IPS DF 4.7 (cell line): ENCODE results near the gene SLC25A4.
"Not testable (repeated sequence)": the region's sequence is repeated elsewhere in the genome, so short reads cannot be mapped to it uniquely, and the experiment has no call there.

Experiments used
- DNase-seq: peaks from one replicate; pipeline ENCODE4 v3.0.0-alpha.2; 2013; ENCODE audit warnings: low spot score; ENCODE audit errors: extremely low read depth

Gene SLC25A4

DNA sequence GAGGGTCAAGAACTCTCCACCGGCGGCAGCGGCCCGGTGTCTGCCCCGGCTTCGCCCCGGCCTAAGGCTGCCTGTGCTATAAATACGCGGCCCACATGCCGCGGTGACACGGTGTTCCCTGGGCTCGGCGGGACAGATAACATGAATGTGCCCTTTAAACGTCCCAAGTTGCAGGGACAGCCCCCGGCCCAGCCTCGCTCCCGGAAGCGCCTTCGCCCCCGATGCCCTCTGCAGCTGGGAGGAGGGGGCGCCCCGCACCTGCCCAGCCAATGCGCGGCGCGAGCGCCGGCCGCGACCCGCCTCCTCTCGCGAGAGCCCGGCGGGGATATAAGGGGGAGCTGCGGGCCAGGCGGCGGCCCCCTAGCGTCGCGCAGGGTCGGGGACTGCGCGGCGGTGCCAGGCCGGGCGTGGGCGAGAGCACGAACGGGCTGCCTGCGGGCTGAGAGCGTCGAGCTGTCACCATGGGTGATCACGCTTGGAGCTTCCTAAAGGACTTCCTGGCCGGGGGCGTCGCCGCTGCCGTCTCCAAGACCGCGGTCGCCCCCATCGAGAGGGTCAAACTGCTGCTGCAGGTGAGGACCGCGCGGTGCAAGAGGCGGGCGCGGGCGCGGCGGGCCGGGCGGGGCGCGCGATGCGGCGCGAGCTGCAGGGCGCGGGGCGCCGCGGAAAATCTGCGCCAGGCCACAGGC, at the start of gene SLC25A4:
SLC25A4 (plus strand) TSS at position 355 of the 689 bp plus-strand sequence; CDS start at position 462, 107 bp downstream.
- DNase-seq = no peak

DNA sequence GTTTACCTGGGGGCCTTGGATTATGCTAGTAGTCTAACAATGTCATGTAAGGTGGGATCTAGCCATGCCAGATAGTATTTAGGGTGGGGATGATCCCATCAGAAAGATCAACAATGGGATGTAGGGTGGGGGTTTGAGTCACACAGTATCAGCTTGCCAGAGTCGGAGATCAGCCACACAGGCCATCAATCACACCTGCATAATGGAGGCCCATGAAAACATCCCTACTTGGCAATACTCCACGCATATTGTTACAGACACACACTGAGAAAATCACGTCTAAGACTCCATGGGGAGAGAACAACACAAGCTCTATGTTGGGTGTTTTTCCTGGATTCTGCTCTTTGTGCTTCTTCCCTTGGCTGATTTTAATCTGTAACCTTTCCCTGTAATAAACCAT, 49.5 kb upstream of the SLC25A4 start:
- no peak for DNase-seq

DNA sequence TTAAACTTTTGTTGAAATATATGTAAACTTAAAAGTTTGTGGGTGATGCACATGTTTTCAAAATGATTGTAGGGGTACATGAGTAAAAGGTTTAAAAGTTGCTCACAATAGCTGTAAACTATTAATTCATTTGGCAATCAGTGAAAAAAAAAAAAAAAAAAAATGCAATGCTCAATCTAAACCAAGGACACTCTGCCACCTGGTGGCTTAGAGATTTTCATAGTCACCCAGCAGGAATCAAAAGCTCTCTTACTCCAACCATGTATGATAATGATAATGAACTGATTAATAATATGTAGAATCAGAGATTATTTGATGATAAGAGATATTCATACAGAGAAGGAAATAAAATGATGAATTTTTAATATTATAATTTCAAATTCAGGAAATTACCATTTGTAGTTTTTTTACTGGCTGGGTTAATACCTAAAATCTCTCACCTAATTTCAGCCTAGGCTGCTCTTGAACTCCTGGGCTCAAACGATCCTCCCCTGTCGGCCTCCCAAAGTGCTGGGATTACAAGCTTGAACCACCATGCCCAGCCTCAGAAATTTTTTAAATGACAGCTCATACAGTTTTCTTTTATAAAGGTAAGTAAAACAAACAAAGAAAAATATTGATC, 46.9 kb upstream of the SLC25A4 start:
- DNase-seq = no peak

DNA sequence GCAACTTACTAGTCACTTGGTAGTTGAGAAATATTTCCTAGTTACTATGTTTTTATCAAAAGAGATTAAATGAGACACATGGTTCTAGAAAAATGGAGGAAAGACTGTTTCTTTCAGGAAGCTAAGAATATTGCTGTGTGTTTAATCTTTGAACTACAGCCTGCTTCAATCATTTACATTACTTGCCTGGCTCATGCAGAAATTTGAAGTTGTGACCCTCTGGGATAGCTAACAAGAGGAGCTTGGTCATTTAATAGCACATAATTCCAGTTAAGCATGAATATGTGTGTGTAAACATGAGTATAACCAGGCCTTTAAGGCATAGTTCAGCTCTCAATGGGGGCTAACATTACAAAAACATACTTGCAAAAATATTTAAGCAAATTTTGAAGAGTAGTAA, 44.6 kb upstream of the SLC25A4 start:
- no peak for DNase-seq

DNA sequence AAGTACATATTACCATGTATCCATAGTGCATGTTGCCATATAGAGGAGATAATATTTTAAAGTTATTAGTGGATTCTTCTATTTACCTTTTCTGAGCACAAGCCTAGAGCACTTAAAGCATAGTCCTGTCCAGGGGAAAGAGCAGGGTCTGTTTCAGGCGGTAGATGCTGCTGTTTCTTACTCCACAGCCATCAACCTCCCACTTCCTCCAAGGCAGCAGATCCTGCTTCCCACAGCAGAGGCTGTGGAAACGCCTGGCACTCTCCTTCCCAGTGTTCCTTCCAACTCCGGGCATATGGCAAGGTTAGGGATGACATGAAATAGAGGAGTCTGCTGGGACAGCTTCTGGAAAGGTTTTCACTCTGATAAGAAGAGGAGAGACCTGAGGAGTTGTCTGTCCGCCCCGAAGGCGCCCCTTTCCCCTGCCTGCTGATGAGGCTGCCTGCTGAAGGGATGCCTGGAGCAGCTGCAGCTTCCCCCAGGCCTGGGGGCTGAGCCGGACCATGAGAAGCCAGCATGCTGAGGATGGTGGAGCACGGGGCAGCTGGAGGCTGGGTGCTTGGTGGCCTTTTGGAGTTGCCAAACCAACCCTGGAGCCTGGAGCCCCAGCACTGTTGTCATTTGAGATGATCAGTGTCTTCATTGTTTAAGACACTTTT, 43.9 kb upstream of the SLC25A4 start:
- DNase-seq = no peak

DNA sequence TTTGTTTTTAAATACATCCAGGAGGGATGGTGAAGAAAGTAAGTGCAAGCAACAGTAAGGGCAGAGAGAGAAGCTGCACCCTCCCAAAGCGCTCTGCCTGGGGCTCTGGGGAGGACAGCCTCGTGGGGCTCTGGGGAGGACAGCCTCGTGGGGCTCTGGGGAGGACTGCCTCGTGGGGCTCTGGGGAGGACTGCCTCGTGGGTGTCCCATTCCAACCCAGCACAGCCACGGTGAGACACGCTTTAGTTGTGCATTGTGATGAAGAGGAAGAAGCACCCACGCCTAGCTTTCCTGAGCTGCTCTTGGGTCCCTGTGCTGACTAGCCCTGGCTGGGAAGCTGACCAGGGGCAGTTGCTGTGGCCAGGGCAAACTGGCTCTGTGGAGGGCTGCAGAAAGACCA, 43.1 kb upstream of the SLC25A4 start:
- DNase-seq = no peak

DNA sequence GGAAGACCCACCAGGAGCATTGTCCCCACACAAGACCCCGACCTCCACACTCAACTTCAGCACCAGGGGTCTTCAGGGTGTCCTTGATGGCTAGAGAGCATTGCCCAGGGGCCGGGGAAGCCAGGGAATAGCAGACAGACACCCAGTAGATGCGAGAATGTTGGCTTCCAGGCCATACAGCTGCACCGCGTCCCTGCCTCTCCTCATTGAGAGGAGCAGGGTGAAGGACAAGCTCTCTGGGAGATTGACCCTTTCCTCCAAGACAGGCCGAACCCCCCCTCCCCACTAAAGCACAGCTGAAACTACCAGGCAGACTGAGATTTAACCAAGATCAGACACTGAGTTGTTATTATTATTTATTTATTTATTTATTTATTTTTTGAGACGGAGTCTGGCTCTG, 42.6 kb upstream of the SLC25A4 start:
- DNase-seq = no peak

DNA sequence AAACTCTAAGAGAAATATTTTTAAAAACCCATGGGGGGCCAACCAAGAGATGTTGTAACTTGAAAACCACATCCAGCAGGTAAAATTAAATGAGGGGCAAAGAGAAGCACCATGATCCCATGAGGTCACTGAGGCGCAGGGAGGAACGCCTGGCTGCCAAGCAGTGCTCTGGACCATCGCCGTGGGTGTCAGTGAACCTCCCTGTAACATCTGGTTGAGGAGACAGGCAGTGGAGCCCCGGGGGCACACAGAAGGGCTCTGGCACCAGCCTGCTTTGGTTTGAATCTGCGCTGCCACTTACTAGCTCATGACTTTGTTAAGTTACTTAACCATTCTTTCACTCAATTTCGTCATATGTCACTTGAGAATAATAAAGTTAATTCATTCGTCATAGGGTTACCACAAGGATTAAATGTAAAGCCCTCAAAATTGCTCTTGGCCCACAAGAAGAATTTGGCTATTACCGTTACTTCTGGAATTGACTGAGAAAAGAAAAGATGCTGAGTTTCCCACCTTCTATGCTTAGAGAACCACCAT, 41.6 kb upstream of the SLC25A4 start:
- no peak for DNase-seq

DNA sequence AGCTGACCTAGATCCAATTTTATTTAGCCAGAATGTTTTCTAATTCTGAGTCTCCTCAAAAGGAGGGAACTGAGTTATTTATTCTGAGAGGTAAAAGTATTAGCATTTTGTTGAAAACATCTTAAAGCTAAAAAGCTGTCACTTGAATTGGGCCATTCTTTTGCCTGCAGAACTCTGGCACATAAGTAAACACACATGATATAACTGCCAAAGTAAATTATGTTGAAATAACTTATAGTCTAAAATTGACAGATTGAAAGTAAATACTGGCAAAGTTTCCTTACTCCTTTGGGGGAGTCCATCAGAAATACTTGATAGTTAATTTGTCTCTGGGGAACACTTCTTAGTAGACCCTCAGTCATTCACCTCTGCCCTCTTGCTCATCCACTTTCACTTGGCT, 38.3 kb upstream of the SLC25A4 start:
- no peak for DNase-seq

DNA sequence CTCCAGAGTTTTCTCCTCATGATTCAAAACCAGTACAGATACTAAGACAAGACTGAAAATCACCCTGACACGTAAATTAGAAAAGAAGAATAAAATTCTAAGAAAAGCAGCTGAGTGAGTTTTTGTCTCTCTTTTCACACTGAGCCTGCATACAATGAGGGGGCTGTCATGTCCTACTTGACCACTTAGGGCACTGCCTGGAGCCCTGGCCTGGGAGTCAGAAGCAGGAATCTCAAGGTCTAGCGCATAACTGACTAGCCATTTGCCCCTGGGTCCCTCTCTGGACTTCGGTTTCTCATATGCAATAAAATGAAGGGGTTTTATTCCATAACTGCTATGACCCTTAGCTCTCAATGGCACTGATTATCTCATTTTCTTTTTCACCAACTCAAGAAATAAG, 36.7 kb upstream of the SLC25A4 start:
- no peak for DNase-seq

DNA sequence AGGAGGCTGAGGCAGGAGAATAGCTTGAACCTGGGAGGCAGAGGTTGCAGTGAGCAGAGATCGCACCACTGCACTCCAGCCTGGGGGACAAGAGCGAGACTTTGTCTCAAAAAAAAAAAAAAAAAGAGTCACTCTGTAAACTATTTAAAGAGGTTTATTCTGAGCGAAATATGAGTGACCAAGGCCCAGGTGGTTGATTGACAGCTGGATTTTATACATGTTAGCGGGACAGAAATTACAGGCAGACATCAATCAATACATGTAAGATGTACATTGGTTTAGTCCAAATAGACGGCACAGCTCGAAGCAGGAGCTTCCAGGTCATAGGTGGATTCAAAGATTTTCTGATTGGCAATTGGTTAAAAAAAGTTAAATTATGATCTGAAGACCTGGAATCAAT, 35.5 kb upstream of the SLC25A4 start:
- not testable (repeated sequence) for DNase-seq

DNA sequence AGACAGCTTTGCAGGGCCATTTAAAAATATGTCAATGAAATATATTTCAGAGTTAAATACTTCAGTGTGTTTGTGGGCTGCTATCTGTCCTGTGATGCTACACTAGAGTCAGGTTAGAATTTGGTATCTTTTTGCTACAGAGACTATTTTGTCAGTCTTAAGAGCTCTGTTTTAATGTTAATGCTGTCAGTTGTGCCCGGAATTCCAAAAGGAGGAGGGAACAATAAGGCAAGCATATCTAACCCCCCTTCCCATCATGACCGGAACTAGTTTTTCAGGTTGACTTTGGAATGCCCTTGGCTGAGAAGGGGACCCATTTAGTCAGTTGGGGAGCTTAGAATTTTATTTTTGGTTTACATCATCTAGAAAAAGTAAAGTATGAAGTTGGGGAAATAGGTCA, 34.9 kb upstream of the SLC25A4 start:
- no peak for DNase-seq

DNA sequence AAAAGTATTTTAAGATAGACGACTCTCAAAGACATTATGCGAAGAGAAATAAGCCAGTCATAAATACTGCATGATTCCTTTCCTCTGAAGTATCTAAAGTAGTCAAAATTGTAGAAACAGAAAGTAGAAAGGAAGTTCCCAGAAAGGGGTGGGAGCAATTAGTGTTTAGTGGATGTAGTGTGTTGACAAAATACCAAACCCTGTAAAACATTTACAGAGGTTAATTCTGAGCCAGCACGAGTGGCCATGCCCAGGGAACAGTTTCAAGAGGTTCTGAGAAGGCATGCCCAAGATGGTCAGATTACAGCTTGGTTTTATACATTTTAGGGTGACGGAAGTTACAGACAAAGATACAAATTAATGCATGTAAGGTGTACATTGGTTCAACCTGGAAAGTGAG, 34.4 kb upstream of the SLC25A4 start:
- DNase-seq = no peak

DNA sequence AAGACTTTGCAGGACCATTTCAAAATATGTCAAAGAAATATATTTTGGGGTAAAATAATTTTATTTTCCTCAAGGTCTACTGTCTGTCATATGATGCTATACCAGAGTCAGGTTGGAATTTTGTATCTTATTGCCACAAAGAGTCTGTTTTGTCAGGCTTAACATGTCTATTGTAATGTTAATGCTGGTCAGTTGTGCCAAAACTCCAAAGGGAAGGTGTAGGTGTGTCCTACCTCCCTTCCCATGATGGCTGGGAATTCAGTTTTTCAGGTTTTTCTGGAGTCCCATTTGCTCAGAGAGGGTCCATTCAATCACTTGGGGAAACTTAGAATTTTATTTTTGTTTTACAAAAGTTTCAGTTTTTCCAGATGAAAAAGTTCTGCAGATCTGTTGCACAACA, 33.3 kb upstream of the SLC25A4 start:
- DNase-seq = no peak

DNA sequence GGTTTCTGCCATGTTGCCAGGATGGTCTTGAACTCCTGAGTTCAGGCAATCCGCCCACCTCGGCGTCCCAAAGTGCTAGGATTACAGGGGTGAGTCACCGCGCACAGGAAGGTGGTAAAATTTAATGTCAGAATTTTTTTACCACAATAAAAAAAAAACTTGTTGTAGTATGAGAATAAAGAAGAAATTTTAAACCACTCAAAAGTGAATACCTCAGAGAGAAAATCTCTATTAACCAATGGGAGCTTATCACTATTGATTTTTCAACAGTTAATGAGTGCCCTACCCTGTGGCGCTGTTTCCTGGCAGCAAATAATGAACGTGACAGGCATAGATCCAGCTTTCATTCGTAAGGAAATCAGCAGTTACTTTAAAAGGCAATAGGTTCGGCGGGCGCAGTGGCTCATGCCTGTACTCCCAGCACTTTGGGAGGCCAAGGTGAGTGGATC, 32.7 kb upstream of the SLC25A4 start:
- DNase-seq = no peak

DNA sequence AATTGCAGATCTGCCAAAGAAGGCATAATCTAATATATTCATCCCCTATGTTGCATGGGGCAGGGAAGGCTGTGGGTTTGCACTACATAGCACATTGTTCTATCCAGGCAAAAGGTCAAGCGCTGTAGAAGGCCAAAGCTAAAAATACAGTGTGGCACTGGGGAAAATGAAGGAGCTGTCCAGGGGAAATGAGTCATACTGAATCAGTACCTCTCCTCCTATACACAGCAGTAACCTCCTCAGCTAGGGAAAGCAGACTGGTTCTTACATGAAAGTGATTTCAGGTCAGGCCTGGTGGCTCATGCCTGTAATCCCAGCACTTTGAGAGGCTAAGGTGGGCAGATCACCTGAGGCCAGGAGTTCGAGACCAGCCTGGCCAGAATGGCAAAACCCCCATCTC, 31.0 kb upstream of the SLC25A4 start:
- no peak for DNase-seq

DNA sequence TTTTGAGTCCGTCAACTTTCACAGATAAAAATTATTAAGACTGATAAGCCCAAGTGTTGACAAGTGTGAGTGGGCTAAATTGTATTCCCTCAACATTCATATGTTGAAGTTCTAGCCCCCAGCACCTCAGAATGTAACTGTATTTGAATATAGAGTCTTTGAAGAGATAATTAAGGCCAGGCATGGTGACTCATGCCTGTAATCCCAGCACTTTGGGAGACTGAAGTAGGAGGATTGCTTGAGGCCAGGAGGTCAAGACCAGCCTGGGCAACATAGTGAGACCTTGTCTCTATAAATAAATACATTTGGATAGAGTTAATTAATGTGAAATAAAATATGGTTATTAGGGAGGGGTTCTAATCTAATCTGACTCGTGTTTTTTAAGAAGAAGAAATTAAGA, 29.7 kb upstream of the SLC25A4 start:
- no peak for DNase-seq

DNA sequence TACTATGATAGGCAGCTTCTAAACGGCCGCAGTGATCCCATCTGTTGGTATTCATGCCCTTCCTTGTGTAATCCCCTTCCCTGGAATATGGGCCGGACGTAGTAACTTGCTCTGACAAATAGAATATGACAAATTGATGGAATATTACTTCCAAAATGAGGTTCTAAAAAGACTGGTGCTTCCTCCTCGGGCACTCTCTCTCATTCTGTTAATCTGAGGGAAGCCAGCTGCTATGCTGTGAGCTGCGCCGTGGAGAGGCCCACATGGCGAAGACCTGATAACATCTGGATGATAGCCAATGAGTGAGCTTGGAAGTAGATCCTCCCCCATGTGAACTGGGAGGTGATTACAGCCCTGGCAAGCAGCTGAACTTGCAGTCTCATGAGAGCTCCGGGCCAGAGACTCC, 27.2 kb upstream of the SLC25A4 start:
- no peak for DNase-seq

DNA sequence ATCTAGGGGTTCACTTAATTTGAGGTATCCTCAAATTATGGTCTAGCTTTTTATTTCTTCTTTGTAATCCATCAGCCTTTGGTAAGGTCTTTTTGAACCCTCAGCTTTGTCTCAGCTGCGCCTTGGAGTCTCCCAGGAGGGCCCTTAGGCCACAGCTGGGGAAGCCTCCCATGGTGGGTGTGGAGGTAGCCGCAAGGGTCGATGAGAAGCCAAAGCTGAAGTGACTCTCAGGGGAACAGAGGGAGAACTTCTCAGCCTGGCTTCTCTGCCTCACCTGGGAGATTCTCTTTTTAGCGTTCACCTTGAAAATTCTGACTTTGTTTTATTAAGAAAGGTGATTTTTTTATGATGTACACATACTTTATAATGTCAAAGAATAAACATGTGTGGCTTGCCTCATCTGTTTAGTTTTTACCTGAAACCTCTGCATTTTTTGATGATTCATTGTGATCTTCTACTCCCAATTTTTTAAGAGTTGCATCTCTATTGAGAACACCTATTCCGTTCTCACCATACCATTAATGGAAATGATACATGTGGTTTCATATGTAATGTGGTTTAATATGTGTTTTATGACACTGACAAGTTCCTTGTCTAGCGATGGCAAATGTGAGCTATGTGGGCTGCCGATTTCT, 25.6 kb upstream of the SLC25A4 start:
- no peak for DNase-seq

DNA sequence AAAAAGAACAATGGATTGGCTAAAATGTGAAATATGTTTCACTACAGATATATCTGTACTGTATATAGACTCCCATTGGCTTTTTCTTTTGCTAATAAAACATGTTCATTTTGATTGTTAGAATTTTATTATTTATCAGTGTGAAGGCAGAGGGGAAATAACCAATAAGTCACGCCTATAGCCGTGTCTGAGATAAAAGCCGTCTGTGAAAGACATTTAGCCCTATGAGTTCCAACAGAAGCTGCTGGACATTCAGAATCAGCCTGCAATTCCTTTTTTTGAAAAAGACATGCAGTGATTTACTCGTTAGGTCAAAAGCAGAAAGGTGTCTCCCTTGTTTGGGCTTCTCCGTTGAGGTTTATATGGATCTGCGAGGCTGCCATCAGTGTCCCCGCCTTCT, 24.2 kb upstream of the SLC25A4 start:
- no peak for DNase-seq

DNA sequence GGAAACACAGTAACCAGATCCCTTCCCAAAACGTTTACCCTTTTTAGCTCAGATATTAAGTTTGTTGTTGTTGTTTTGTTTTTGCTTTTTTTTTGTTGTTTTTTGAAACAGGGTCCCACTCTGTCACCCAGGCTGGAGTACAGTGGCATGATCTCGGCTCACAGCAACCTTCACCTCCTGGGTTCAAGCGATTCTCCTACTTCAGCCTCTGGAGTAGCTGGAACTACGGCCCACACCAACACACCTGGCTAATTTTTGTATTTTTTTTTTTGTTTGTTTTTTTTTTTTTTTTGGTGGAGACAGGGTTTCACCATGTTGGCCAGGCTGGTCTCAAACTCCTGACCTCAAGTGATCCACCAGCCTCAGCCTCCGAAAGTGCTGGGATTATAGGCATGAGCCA, 23.6 kb upstream of the SLC25A4 start:
- DNase-seq = not testable (repeated sequence)
